Measurements from ENCODE around the gene GAB2.

DNA sequence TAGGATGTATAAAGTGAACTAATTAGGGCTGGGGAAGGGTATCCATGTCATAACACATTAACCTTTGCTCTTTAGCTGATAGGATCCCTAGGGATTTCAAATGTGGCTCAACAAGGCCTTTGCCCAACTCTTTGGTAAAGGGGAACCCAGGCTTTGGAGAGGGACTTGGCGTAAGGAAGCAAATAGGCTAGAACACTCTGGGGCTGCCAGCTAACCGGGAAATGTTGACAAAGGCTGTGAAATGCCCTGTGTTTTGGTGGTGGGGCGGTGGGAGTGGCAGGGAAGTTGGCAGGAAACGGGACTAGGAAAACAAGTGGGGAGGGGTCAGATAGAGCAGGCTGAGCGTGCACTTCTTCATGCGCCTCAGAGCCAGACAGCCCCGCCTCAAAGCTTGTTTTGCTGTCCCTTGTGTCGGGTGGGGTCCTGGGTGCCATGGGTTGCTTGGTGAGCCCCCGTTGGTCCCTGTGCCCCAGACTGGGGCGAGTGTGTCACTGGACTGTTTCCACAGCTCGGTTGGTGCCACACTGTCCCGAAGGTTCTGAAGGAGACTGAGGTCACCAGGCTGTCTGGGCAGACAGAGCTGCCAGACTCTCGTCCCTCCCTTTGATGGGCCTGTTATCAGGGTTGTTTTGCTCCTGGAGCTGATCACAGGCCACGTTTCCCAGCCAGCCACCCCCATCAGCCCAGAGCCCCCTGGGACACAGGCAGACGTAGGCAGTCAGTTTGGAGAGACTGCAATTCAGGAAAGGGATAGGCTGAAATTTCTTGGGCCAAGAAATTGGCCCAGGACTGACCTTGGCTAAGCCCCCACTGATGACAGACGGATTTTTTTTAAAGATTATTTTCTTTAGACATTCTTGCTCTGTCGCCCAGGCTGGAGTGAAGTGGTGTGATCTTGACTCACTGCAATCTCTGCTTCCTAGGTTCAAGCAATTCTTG lies 248.8 kb downstream of the GAB2 start:
- TF ChIP-seq, protein P1, sequence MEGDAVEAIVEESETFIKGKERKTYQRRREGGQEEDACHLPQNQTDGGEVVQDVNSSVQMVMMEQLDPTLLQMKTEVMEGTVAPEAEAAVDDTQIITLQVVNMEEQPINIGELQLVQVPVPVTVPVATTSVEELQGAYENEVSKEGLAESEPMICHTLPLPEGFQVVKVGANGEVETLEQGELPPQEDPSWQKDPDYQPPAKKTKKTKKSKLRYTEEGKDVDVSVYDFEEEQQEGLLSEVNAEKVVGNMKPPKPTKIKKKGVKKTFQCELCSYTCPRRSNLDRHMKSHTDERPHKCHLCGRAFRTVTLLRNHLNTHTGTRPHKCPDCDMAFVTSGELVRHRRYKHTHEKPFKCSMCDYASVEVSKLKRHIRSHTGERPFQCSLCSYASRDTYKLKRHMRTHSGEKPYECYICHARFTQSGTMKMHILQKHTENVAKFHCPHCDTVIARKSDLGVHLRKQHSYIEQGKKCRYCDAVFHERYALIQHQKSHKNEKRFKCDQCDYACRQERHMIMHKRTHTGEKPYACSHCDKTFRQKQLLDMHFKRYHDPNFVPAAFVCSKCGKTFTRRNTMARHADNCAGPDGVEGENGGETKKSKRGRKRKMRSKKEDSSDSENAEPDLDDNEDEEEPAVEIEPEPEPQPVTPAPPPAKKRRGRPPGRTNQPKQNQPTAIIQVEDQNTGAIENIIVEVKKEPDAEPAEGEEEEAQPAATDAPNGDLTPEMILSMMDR (conservative IDR thresholded peaks at IDR 0.05; ENCODE audit: low read length) = no peak
- no peak for TF ChIP-seq EZH2phosphoT487 (IDR thresholded peaks at IDR 0.05; ENCODE audit: borderline replicate concordance, low read depth, low read length)
